T-helper 1 cell (primary cell): ENCODE results near the gene MRPL12.
"Not testable (repeated sequence)": the region's sequence is repeated elsewhere in the genome, so short reads cannot be mapped to it uniquely, and the experiment has no call there.

ENCODE experiments used
- DNase-seq, 5 donors: peaks; one replicate each; pipeline ENCODE4 v3.0.0-alpha.2; 2012 to 2020

Gene MRPL12

DNA sequence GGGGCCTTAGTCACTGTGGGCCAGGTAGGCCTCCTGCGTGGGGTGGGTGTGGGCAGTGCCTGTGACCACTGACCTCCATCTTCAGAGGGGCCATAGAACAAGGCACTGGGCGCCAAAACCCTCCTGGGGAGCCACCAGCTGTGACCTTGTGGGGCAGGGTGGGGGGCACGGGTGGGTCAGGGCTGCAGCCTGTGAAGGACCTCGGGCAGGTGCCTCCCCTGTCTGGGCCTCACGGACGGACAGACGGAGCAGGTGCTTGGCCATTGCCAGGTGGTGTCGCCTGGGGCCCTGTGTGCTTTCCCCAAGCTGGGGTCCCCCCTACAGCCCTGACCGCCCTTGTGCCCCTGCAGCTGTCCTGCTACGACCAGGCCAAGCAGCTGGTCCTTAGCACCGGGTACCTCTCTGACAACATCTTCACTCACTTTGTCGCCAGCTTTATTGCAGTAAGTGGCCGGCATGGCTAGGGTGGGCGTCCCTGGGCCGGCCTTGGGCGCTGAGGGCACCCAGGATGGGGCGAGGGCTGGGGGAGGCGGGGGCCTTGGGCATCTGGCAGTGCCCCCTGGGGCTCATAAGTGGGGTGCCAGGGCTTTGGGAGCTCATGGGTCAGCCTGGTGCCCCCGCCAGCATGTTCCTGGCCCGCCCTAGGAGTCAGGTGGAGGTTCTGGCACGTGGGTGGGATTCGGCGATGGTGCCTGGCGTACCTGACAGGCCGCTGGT lies 14.0 kb downstream of the MRPL12 start:
- no peak for DNase-seq

DNA sequence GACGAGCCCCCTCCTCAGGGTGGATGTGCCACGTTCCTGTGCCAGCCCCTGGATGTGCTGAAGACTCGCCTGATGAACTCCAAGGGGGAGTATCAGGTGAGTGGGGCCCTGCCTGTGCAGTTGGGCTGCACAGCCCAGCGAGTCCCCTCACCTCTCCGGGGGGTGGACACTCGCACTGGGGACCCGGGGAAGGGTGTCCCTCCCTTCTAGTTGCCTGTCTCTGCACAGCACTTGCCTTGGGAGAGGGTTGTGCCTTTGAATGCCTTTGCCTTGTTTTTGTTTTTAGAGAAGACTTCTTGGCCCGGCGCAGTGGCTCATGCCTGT lies 14.6 kb downstream of the MRPL12 start:
- DNase-seq = no peak

DNA sequence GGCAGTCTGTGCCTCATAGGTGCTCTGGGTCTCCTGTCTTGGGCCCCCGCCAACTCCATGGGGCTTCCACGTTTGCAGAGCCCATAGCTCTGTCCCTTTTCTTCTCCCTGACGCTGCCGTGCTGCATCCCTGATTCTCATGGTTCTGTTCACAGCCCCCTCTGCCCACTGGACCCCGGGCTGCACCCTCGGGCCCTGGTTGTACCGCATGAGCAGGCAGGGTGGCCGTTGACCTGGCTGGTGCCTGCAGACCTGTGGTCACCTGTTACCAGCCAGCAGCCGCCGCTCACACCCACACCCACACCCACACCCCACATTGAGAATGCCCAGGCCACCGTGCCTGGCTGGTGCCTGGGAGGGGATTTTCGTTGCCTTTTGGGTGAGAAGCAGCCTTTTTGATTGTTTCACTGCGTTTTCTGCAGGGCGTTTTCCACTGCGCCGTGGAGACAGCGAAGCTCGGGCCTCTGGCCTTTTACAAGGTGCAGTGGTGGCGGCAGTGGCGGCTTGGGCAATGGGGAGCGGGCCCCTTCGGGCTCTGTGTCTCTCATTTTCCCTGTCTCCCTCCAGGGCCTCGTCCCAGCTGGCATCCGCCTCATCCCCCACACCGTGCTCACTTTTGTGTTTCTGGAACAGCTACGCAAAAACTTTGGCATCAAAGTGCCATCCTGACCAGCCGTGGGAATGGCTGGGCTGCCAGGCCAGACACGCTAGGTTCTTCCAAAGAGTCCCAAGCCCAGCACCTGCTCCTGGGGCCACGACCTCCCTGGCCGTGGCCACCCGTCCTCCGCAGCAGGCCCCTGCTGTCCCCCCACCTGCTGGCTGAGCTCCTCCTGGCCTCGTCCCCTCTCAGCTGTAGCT lies 16.5 kb downstream of the MRPL12 start:
- DNase-seq = no peak

DNA sequence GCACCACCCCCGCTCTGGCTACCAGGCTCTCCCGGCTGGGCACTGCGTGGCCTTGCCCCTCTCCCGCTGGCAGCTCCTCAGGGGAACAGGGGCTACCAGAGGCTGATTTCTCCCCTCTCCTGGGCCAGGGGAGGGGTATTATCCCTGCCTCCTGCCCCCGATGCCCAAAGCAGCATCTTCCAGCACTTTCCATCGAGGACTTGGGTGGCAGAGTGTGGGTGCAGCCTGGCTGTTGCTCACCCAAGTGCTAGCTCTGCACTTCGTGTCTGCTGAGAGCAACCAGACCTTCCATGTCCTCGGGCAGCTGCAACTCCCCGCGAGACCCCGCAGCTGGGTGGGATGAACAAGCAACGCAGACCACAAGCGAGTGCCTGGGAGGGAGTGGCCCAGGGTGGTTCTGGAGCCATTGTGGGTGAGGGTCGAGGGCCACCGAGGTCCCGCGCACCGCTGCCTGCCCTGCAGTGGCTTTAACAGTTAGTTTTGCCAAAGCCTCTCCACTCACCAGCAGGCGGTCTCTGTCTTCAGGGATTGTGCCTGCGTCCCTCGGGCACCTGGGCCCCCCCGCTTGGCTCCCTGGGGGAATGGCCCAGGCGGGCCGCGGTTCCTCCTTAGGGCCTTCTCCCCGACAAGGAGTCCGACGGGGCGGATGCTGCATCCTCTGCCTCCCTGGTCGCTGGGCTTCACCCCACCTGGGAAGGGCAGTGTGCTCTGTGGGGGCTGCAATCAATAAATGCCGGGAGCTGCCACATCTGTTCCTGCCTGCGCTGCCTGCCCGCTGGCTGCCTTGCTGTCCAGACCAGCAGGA lies 17.3 kb downstream of the MRPL12 start:
- no peak for DNase-seq

DNA sequence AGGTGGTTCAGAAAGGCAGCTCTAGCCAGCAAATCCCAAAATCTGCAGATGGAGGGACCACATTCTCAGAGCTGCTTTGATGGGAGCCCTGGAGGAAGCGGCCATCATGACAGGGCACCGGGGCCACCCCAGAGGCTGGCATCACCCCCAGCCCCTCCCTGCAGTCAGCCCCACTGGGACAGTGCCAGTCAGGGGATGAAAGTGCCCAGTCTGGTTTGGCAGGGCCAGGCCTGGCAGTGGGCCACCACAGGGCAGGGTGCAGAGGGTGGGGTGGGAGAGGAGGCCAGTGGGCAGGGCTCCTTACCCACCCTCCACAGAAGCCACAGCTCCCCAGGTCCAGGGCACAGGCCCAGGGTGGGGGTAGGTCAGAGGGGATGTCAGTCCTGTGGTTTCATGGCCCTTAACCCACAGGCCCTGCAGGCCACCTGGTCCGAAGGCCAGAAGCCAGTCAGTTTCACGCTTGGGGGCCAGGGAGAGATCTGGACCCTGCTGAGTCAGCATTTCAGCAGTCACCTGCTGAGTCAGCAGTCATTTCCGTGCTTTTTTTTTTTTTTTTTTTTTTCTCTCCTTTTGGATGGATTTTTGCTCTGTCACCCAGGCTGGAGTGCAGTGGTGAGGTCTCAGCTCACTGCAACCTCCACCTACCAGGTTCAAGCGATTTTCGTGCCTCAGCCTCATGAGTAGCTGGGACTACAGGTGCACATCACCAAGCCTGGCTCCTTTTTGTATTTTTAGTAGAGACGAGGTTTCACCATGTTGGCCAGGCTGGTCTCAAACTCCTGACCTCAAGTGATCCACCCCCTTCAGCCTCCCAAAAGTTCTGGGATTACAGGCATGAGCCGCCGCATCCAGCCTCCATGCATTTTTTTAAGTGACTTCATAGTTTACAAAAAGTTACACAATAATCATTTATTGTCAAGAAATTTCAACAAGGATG lies 19.3 kb downstream of the MRPL12 start:
- DNase-seq = no peak

DNA sequence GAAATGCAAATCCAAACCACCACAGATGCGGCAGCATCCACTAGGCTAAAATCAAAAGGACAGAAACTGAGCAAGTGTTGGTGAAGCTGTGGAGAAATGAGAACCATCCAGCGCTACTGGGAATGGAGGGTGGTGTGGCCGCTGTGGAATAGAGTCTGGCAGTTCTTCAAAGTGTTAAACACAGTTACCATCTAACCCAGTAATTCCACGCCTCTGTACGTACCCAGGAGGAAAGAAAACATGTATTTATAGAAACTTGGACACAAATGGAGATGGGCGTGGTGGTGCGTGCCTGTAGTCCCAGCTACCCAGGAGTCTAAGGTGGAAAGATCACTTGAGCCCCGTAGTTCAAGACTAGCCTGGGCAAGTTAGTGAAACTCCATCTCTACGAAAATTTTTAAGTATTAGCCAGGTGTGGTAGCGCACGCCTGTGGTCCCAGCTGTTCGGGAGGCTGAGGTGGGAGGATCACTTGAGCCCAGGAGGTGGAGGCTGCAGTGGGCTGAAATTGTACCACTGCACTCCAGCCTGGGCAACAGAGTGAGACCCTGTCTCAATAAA lies 20.6 kb downstream of the MRPL12 start:
- DNase-seq = no peak

DNA sequence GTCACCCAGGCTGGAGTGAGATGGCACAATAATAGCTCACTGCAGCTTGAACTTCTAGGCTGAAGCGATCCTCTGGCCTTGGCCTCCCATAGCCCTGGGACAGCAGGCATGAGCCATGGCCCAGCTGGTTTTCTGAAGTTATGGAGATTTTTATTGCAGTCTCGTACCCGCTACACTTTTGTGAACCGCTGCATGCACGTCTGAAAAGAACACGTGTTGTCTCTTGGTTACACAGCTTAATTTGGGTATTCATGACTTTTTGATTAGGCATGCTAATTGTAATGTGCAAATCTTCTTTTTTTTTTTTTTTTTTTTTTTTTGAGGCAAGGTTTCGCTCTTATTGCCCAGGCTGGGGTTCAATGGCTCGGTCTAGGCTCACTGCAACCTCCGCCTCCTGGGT lies 22.3 kb downstream of the MRPL12 start:
- no peak for DNase-seq

DNA sequence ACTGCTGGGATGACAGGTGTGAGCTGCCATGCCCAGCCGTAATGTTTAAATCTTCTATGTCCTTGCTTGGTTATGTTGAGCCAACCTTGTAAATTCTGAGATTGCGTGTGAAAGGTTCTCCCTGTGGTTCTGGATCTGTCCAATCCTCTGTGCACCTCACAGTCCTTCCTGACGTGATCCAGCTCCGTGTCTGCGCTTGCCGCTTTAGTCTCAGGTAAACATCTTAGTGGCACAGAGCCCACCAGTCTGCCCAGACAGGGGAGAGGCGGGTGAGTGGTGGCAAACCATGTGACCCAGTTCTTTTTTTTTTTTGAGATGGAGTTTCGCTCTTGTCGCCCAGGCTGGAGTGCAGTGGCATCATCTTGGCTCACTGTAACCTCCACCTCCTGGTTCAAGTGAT lies 22.8 kb downstream of the MRPL12 start:
- no peak for DNase-seq

DNA sequence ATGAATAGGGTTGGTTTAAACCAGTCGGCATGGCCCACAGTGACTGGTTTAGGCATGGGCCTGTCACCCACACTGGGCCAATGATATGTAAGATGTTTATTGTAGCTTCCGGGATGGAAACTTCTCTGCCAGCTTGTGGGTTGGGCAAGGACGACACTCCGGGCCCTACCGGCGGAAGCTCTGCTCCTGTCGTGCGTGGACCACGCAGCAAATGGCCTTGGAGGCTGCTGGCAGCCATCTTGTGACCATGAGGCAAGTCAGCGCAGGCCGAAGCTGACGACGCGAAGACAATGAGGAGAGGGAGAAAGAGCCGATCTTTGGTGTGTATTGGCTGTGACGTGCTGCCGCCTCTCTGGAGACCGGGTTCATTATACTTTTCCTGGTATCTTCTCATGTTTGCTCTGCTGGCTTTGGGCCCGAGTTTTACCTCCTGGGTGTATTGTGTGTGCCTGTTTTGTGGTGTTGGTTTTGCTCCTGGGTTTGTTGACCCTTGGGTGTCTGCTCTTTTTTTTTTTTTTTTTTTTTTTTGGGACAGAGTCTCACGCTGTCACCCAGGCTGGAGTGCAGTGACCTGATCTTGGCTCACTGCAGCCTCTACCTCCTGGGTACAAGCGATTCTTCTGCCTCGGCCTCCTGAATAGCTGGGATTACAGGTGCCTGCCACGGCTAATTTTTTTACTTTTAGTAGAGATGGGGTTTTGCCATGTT lies 24.3 kb downstream of the MRPL12 start:
- DNase-seq = no peak

DNA sequence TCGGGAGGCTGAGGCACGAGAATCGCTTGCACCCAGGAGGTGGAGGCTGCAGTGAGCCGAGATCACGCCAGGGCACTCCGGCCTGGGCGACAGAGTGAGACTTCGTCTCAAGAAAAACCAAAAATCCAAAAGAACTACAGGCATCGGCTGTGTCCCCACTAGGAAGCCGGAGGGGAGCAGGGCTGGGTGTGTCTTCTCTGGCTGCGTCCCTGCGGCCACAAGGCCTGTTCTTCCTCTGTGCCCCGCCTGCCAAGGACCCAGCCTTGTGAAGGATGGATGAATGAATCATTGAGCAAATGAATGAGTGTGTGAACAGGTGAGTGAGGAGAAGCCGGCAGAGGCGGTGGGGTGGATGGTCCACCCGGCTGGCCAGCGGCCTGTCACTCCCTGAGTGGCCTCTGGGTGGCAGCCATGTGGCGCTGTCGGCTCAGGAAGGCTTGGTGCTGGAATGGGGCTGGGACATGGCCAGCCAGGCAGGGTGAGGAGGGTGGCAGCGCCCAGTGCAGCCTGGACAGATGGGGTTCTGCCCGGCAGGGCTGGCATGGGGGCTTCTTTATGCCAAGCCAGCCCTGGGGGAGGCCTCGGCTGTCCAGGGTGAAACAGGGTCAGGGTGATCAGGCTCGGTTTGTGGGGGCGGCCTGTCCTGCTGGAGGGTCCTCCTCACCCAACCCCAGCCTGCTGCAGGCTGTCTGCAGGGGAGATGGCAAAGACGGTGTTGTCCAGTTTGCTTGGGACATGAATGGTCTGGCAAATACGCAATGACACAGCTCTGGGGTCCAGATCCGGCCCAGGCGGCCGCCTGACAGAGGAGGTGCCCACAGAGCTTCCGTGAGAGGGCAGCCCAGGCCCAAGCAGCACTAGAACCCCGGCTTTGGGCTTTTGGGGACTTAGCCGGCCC lies 30.6 kb downstream of the MRPL12 start:
- DNase-seq = peak in 3 of 5 donors; percentile 31 to 61 (median 44)

DNA sequence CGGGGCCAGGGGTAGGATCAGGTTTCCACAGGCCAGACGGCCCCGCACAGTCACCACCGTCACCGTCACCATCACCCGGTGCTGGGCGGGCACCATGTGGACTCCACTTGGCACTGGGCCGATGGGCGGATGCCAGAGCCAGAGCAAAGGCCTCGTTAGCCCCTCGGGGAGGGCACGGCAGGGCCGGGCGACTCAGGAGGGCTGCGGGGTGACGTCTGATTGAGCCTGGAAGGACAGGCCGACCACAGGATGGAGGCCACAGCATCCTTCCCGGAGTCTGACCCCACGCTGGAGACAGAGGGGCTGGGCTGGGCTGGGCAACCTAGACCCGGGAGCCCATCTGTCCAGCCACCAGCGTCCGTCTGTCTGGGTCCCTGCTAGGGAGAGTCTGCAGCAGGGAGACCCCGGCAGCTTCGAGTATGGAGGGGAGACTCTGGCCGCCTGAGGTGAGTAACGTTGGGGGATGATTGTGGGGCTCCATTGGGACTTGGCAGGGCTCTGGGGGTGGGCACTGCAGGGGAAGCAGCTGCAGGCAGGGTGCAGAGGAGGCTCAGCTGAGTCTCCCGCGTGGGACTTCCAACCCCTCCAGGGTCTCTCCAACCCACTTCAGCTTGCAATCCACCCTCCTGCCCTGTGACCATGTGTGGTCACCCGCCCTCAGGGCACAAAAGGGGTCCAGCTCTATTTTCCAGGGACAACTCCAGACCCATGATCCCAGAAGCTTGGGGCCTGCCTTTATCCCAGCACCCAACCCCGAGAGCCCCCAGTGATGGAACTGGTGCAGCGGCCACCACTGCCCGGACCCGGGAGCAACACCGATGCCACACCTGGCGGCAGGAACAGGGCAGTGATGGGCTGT lies 31.5 kb downstream of the MRPL12 start:
- DNase-seq = no peak

DNA sequence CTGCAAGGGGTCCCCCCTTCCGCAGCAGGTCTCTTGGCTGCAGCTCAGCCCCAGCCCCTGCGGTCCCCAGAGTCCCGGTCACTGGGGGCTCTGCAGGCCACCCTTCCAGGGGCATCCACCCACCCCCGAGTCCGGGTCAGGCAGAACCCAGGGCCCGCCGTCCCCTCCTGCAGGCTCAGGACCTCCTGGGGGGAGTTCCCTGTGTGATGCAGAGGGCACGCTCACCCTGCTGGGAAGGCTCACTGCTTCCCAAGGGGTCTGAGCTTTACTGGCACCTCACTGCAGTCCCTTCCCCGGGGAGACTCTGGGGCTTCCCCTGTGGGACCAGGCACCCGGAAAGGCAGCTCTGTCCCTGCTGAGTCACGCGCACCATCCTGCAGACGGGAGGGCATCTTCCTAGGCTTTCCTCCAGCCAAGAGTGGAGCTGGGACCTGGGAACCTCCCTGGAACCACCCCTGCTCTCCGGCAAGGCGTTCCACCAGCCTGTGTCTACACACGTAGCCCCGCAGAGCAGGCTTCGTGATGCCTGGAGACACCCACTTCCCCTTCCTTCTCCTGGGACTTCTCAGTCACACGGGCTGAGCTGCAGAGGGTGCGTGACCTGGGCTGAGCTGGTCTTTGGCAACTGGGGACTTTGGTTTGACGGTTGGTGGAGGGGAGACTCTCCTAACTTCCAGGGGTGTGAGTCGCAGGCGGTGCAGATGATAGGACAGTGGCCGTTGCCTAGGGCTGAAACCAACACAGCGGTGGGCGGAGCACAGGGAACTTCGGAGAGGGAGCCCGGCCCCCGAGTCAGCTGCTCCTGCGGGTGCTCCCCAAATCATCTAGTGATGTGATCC lies 32.3 kb downstream of the MRPL12 start:
- DNase-seq = no peak

DNA sequence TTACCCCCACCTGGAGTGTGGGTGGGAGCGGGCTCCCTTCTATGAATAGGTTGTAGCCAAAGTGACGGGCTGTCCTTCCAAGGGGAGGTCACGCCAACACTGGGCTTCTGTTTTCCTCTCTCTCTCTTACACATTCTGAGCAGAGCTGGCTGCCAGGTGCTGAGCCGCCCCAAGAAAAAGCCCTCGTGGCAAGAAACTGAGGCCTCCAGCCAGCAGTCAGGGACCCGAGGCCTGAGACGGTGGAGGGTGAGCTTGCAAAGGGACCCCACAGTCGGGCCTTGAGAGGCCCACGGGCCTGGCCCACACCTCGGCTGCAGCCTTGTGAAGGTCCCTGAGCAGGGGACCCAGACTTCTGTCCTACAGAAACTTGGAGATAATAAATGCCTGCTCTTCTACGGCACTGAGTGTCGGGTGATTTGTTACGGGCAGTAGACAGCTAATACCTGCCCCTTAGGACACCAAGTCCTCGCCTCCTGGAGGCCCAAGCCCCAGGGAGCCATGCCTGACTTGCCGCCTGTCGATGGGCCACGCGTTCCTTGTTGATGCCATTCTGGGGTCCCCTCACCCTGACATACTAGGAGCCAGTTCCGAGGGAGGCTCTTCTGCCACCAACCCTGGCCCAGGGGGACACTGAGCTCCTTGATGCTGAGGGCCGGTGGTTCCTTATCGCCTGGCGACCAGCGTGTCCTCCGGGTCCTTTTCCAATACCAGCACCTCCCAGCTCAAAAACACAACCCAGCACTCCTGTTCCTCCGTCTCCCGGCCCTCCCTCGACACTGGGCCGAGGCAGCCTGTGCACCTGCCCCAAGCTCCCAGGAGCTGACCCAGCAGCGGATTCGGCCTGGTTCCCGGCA lies 35.0 kb downstream of the MRPL12 start:
- DNase-seq = no peak

DNA sequence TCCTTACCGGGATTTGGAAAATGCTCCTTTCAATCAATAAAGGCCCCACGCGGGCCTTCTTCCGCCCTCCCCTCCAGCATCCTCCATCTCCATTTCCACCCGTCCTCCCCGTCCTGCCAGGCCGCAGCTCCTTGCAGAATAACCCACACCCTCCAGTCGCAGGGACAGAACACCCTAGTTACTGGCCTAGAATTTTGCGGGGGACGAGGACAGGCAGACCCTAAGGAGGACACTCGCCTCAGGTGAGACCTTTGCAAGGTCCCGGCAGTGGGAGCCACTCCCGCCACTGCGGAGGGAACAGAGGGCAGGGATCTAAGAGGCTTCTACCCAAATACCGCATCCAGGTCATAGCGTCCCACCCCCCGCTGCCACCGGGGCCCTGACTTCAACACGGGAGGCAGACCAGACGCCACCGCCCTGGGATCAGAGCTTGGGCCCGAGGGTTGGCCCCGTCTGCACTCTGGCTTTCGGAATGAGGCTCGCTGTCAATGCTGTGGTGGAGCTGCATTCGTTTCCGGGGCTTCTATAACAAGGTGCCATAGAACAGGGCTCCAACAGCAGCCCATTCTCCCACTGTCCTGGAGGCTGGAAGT lies 35.7 kb downstream of the MRPL12 start:
- DNase-seq = no peak

DNA sequence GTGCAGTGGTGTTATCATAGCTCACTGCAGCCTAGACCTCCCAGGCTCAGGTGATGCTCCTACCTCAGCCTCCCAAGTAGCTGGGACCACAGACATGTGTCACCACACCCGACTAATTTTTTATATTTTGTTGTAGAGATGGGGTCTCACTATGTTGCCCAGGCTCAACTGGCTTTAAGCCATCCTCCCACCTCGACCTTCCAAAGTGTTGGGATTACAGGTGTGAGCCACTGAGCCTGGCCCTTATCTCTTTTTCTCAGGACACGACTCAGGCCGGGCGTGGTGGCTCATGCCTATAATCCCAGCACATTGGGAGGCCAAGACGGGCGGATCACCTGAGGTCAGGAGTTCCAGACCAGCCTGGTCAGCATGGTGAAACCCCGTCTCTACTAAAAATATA lies 36.4 kb downstream of the MRPL12 start:
- DNase-seq = not testable (repeated sequence)

DNA sequence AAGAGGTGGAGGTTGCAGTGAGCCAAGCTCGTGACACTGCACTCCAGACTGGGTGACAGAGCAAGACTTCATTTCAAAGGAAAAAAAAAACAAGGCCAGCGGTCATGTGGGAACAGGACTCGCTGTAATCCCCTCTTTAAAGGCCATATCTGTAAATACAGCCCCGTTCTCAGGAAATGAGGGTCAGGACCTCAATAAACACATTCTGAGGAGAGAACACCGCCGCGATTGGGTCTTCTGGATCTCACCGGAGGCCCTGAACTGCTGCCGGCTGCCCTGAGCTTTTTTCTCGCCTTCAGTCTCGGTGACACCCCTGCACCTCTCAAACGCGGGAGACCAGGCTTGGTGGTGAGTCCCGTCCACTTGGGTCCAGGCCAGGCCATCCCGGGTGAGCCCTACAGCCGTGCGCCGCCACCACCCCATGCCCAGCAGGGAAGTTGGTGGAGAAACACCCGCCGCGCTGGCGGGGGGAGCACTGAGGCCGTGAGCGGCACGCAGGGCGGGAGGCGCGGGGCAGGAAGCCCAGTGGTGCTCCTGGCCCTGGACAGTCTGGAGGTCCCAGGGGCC lies 37.3 kb downstream of the MRPL12 start:
- DNase-seq = no peak
